Hepatocyte (in vitro differentiated cells): ENCODE data around the gene FXYD6. TPM values are rescaled to one million over a fixed set of nuclear protein-coding genes. Genes with fewer than 3 reads are reported as not detected.

ENCODE experiments used
- DNase-seq: peaks from one replicate; pipeline ENCODE4 v3.0.0-alpha.2; 2016; ENCODE audit warnings: low spot score
- H2AFZ ChIP-seq: fragments of 200-600 bp; sonication (generic); 2 replicates; pipeline ENCODE4 v1.6.0; 2016; ENCODE audit warnings: antibody characterized with exemption, mild to moderate bottlenecking
- H3K27ac ChIP-seq: fragments of 200-600 bp; sonication (generic); 2 replicates; pipeline ENCODE4 v1.5.1; 2016; ENCODE audit warnings: mild to moderate bottlenecking
- H3K27me3 ChIP-seq: fragments of 200-600 bp; sonication (generic); 2 replicates; pipeline ENCODE4 v1.6.1; 2016
- H3K36me3 ChIP-seq: fragments of 200-600 bp; sonication (generic); replicated peaks from 2 replicates; pipeline ENCODE4 v1.5.1; 2016; ENCODE audit warnings: low read depth; ENCODE audit not compliant: insufficient read depth
- H3K4me1 ChIP-seq: fragments of 200-600 bp; sonication (generic); 2 replicates; pipeline ENCODE4 v1.5.1; 2016; ENCODE audit warnings: mild to moderate bottlenecking, moderate library complexity; ENCODE audit not compliant: insufficient read depth
- H3K4me2 ChIP-seq: fragments of 200-600 bp; sonication (generic); 2 replicates; pipeline ENCODE4 v1.6.0; 2016
- H3K4me3 ChIP-seq: fragments of 200-600 bp; sonication (generic); 2 replicates; pipeline ENCODE4 v1.5.1; 2016; ENCODE audit warnings: mild to moderate bottlenecking
- H3K79me2 ChIP-seq: fragments of 200-600 bp; sonication (generic); 2 replicates; pipeline ENCODE4 v1.6.0; 2017; ENCODE audit warnings: mild to moderate bottlenecking
- H3K9me2 ChIP-seq: fragments of 200-600 bp; sonication (generic); replicated peaks from 2 replicates; pipeline ENCODE4 v1.6.0; 2017; ENCODE audit warnings: mild to moderate bottlenecking; ENCODE audit not compliant: insufficient read depth
- H3K9me3 ChIP-seq: fragments of 200-600 bp; sonication (generic); 2 replicates; pipeline ENCODE4 v1.5.1; 2016; ENCODE audit warnings: low read depth, mild to moderate bottlenecking
- H4K20me1 ChIP-seq: fragments of 200-600 bp; sonication (generic); 2 replicates; pipeline ENCODE4 v1.6.0; 2016; ENCODE audit warnings: mild to moderate bottlenecking; ENCODE audit not compliant: insufficient read depth, poor library complexity, severe bottlenecking
- EZH2 ChIP-seq: fragments of 200-600 bp; sonication (generic); IDR thresholded peaks from 2 replicates; pipeline ENCODE4 v1.6.1; 2016; ENCODE audit warnings: antibody characterized with exemption, mild to moderate bottlenecking, borderline replicate concordance
- EZH2phosphoT487 ChIP-seq: fragments of 200-600 bp; sonication (generic); IDR thresholded peaks from one replicate; pipeline ENCODE4 v1.6.1; 2018; ENCODE audit warnings: antibody characterized with exemption, mild to moderate bottlenecking, low read depth, moderate library complexity; ENCODE audit not compliant: unreplicated experiment, severe bottlenecking
- WGBS: methylation state at CpG from one replicate; pipeline ENCODE4 v1.1.6; 2016; ENCODE audit warnings: low lambda C conversion rate; ENCODE audit errors: missing lambda C conversion rate; 5-methylcytosine and 5-hydroxymethylcytosine counted together
- polyA plus RNA-seq: library from polyadenylated mRNA; unstranded; fragments of >200 nt; fragmentation: Nextera tagmentation; extraction: Ambion mirVana; gene quantifications from 2 replicates; pipeline ENCODE4 v1.2.1, GENCODE V29; 2016
- total RNA-seq: library from RNA; depleted of rRNA; stranded (reverse); fragments of >200 nt; gene quantifications from 2 replicates; pipeline ENCODE4 v1.2.3, GENCODE V29; 2014
- TF ChIP-seq, protein P1 (sequence below): fragments of 200-600 bp; sonication (generic); IDR thresholded peaks from 2 replicates; pipeline ENCODE4 v1.5.1; 2016; ENCODE audit warnings: antibody characterized with exemption, mild to moderate bottlenecking; ENCODE audit not compliant: poor library complexity

The FXYD6 gene
- total and polyA plus RNA-seq, 2 experiments from 2014 or later = 28.3 to 56.9 TPM

DNA sequence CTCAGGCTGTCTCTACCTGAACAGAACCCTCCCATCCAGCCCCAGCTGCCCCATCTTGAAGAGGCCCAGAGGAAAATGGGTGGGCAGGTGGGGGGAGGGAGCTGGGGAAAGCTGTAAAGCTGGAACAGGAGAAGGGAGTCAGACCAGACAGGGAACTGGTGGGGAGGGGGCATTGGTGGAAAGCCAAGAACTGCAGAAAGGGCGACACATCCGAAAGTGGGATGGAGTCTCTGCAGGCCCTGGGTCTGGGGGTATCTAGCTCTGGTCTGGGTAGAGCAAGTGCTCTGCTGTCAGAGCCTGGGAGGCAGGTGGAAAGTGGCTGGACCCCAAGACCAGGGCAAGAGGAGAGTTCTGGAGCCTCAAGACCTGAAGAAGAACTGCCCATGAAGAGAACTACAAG is 45.0 kb upstream of the FXYD6 start:
- Histone ChIP-seq H3K4me2 (no peak overlapping the region), H3K4me1 (no peaks in the 10 kb centered on the region), H2AFZ (no peak overlapping the region), H3K27me3 (no peaks in the 10 kb centered on the region), H3K79me2 (no peaks in the 10 kb centered on the region), H3K36me3 (no peaks in the 10 kb centered on the region), H3K27ac (no peak overlapping the region), H3K4me3 (no peak overlapping the region), H3K9me2 (no peaks in the 10 kb centered on the region), H4K20me1 (no peaks in the 10 kb centered on the region), H3K9me3 (no peaks in the 10 kb centered on the region)
- DNase-seq = no peak
- TF ChIP-seq, protein P1, sequence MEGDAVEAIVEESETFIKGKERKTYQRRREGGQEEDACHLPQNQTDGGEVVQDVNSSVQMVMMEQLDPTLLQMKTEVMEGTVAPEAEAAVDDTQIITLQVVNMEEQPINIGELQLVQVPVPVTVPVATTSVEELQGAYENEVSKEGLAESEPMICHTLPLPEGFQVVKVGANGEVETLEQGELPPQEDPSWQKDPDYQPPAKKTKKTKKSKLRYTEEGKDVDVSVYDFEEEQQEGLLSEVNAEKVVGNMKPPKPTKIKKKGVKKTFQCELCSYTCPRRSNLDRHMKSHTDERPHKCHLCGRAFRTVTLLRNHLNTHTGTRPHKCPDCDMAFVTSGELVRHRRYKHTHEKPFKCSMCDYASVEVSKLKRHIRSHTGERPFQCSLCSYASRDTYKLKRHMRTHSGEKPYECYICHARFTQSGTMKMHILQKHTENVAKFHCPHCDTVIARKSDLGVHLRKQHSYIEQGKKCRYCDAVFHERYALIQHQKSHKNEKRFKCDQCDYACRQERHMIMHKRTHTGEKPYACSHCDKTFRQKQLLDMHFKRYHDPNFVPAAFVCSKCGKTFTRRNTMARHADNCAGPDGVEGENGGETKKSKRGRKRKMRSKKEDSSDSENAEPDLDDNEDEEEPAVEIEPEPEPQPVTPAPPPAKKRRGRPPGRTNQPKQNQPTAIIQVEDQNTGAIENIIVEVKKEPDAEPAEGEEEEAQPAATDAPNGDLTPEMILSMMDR = no peak
- TF ChIP-seq EZH2phosphoT487 (no peak), EZH2 (no peak)
- WGBS = 94% methylated on average over 2 of the region's 2 CpGs

DNA sequence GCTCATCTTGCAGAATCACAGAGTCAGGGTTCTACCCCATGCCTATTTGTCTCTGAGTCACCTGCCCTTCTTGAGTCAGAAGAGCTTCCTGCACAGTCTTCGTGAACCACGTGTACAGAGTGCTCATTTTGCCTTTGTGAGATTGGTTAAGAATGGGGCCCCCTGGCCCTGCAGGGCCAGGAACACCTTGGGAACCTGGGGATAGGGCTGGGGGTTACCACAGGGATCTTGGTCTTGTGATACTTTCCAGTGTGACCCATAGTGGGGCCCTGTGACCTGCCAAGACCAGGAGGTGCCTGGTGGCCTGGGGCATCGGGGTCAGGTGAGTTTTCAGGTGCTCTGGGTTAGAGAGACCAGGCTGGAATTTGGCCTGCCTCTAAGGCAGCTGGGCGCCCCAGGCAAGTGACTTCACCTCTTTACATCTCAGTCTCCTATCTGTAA is 43.3 kb upstream of the FXYD6 start:
- H4K20me1 ChIP-seq = no peaks in the 10 kb centered on the region
- H3K4me3 ChIP-seq = no peak overlapping the region
- no peak overlapping the region for H3K27ac ChIP-seq
- H3K27me3 ChIP-seq = no peaks in the 10 kb centered on the region
- DNase-seq = no peak
- H3K36me3 ChIP-seq = no peaks in the 10 kb centered on the region
- no peaks in the 10 kb centered on the region for H3K9me3 ChIP-seq
- TF ChIP-seq EZH2phosphoT487 = no peak
- TF ChIP-seq EZH2 = no peak
- TF ChIP-seq, protein P1 = no peak
- peaks cover 8% of the 10 kb centered on the region for H3K4me1 ChIP-seq
- H3K79me2 ChIP-seq = no peaks in the 10 kb centered on the region
- 86% methylated on average over 4 of the region's 4 CpGs for WGBS
- H3K4me2 ChIP-seq = no peak overlapping the region
- H2AFZ ChIP-seq = no peak overlapping the region
- no peaks in the 10 kb centered on the region for H3K9me2 ChIP-seq

DNA sequence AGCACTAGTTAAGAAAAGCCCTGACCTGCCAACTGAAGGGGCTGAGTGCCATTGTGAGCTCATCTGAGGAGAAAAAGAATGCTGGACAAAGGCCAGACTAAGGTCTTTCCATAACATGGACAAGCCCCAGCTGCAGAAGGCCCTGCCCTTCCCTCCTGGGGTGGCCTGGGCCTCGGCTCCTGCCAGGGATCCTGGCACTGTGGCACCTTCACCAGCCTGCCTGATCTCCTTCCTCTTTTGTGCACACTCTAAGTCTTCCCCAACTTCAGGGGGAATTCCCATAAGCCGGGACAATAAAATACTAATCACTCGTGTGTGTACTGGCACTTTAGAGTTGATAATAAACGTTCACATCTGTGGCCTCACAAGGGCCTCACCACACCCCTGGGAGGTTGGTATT is 42.9 kb upstream of the FXYD6 start:
- Histone ChIP-seq H3K4me1 (peaks cover 10% of the 10 kb centered on the region), H3K9me3 (no peaks in the 10 kb centered on the region), H3K27ac (no peak overlapping the region), H4K20me1 (no peaks in the 10 kb centered on the region), H3K27me3 (no peaks in the 10 kb centered on the region), H3K79me2 (no peaks in the 10 kb centered on the region), H2AFZ (no peak overlapping the region), H3K4me2 (no peak overlapping the region), H3K4me3 (no peak overlapping the region), H3K9me2 (no peaks in the 10 kb centered on the region), H3K36me3 (no peaks in the 10 kb centered on the region)
- WGBS = 77% methylated on average over 4 of the region's 4 CpGs
- no peak for DNase-seq
- TF ChIP-seq EZH2phosphoT487 = no peak
- TF ChIP-seq, protein P1 = no peak
- TF ChIP-seq EZH2 = no peak
